Measurements from ENCODE around the gene SPATA9.

Gene SPATA9

GRCh38 chr5:95646569-95647431 is 36.0 kb downstream of the SPATA9 start, which contains the start of gene RFESD (continued):
- TF ChIP-seq HIC1 (tag by site-specific recombination; IDR thresholded peaks at IDR 0.05) = no peak
- TF ChIP-seq ZBTB1 (tag by site-specific recombination; IDR thresholded peaks at IDR 0.05) = no peak
- TF ChIP-seq ZNF398 (tag by site-specific recombination; IDR thresholded peaks at IDR 0.05) = no peak
- no peak for TF ChIP-seq ZNF707 (tag by site-specific recombination; IDR thresholded peaks at IDR 0.05)
- TF ChIP-seq RBAK (tag by site-specific recombination; IDR thresholded peaks at IDR 0.05) = no peak
- TF ChIP-seq ZNF48 (tag by site-specific recombination; IDR thresholded peaks at IDR 0.05) = no peak
- TF ChIP-seq GLI4 (tag by site-specific recombination; IDR thresholded peaks at IDR 0.05) = no peak
- TF ChIP-seq ZNF221 (tag by site-specific recombination; IDR thresholded peaks at IDR 0.05; ENCODE audit: borderline replicate concordance) = no peak
- TF ChIP-seq ZNF169 (tag by site-specific recombination; IDR thresholded peaks at IDR 0.05) = no peak
- TF ChIP-seq OSR2 (tag by site-specific recombination; IDR thresholded peaks at IDR 0.05) = peak; percentile 24; the same call in 1 of the 2 replicates
- TF ChIP-seq ELK4 (IDR thresholded peaks at IDR 0.05; ENCODE audit: borderline replicate concordance, low read depth, low read length) = no peak
- peak; percentile 70 for TF ChIP-seq ZNF501 (tag by site-specific recombination; IDR thresholded peaks at IDR 0.05)
- peak; percentile 44; the same call in 1 of the 2 replicates for TF ChIP-seq KLF7 (tag by site-specific recombination; IDR thresholded peaks at IDR 0.05; ENCODE audit: borderline replicate concordance)
- TF ChIP-seq CTCF (tag by site-specific recombination; IDR thresholded peaks at IDR 0.05) = 0 out of 2 replicates have a peak, but pooled peaks have one; percentile 37
- TF ChIP-seq ZNF514 (tag by site-specific recombination; IDR thresholded peaks at IDR 0.05) = no peak
- no peak for TF ChIP-seq SCRT1 (tag by site-specific recombination; IDR thresholded peaks at IDR 0.05; ENCODE audit: borderline replicate concordance)
- TF ChIP-seq ZNF513 (tag by site-specific recombination; IDR thresholded peaks at IDR 0.05) = no peak
- no peak for TF ChIP-seq GFI1B (tag by site-specific recombination; IDR thresholded peaks at IDR 0.05)
- TF ChIP-seq ZBTB8A (tag by site-specific recombination; IDR thresholded peaks at IDR 0.05) = peak; percentile 36; the same call in 1 of the 2 replicates
- no peak for TF ChIP-seq PRDM6 (tag by site-specific recombination; IDR thresholded peaks at IDR 0.05)
- no peak for TF ChIP-seq ZSCAN23 (tag by site-specific recombination; IDR thresholded peaks at IDR 0.05)
- peak; percentile 71; the same call in 1 of the 2 replicates for TF ChIP-seq OVOL3 (tag by site-specific recombination; IDR thresholded peaks at IDR 0.05)
- no peak for TF ChIP-seq ZNF548 (tag by site-specific recombination; IDR thresholded peaks at IDR 0.05)
- no peak for TF ChIP-seq ZNF24 (tag by site-specific recombination; IDR thresholded peaks at IDR 0.05)
- no peak for TF ChIP-seq ZNF488 (tag by site-specific recombination; IDR thresholded peaks at IDR 0.05)
- TF ChIP-seq ZNF704 (tag by site-specific recombination; IDR thresholded peaks at IDR 0.05) = no peak
- no peak for TF ChIP-seq ZNF366 (tag by site-specific recombination; conservative IDR thresholded peaks at IDR 0.05)
